SKM-1 treated with dmso at 0.1 percent for 144 hours (cell line): ENCODE results near the gene DYNLRB1.
"Not testable (repeated sequence)": the region's sequence is repeated elsewhere in the genome, so short reads cannot be mapped to it uniquely, and the experiment has no call there.

Experiments
- DNase-seq: peaks from one replicate; lab custom pipeline; 2025; ENCODE audit not compliant: unreplicated experiment; lab: John Stamatoyannopoulos, UW

Gene DYNLRB1

GRCh38 chr20:34516247-34517113 lies at the start of gene DYNLRB1:
Gene DYNLRB1 (plus strand): TSS chr20:34516422. CDS start chr20:34516459, 37 bp downstream.
- DNase-seq: peak; percentile 77

GRCh38 chr20:34468951-34469350 lies 47.3 kb upstream of the DYNLRB1 start:
- no peak for DNase-seq

GRCh38 chr20:34472246-34472925 lies 43.8 kb upstream of the DYNLRB1 start:
- DNase-seq: no peak

- no peak for DNase-seq
These were observed 42.8 kb upstream of the DYNLRB1 start for GRCh38 chr20:34473262-34473883.

- DNase-seq: no peak
These were observed 40.1 kb upstream of the DYNLRB1 start for GRCh38 chr20:34475979-34476736.

GRCh38 chr20:34479627-34480026 lies 36.6 kb upstream of the DYNLRB1 start:
- DNase-seq: no peak

GRCh38 chr20:34482154-34482553 lies 34.1 kb upstream of the DYNLRB1 start:
- not testable (repeated sequence) for DNase-seq

- DNase-seq: not testable (repeated sequence)
These were observed 32.5 kb upstream of the DYNLRB1 start for GRCh38 chr20:34483585-34484220.

GRCh38 chr20:34485068-34485634 lies 31.1 kb upstream of the DYNLRB1 start:
- no peak for DNase-seq

- no peak for DNase-seq
These were observed 24.8 kb upstream of the DYNLRB1 start for GRCh38 chr20:34491226-34491931.

- DNase-seq: no peak
These were observed 24.2 kb upstream of the DYNLRB1 start for GRCh38 chr20:34491932-34492509.

- DNase-seq: no peak
These were observed 22.6 kb upstream of the DYNLRB1 start for GRCh38 chr20:34493646-34494045.

GRCh38 chr20:34495307-34495706 lies 20.9 kb upstream of the DYNLRB1 start:
- no peak for DNase-seq

- DNase-seq: no peak
These were observed 20.3 kb upstream of the DYNLRB1 start for GRCh38 chr20:34495916-34496315.

- DNase-seq: not testable (repeated sequence)
These were observed 18.6 kb upstream of the DYNLRB1 start for GRCh38 chr20:34497596-34497995.

GRCh38 chr20:34500823-34501222 lies 15.4 kb upstream of the DYNLRB1 start:
- DNase-seq: no peak

GRCh38 chr20:34506480-34506879 lies 9.7 kb upstream of the DYNLRB1 start:
- no peak for DNase-seq

- DNase-seq: no peak
These were observed 8.4 kb upstream of the DYNLRB1 start for GRCh38 chr20:34507702-34508413.

- DNase-seq: no peak
These were observed 5.6 kb upstream of the DYNLRB1 start for GRCh38 chr20:34510575-34510974.
